ENCODE results near the gene BOD1L1.

- TF ChIP-seq EGR1 (IDR thresholded peaks at IDR 0.05; ENCODE audit: borderline replicate concordance, low read depth, low read length): no peak
- TF ChIP-seq, protein P1, sequence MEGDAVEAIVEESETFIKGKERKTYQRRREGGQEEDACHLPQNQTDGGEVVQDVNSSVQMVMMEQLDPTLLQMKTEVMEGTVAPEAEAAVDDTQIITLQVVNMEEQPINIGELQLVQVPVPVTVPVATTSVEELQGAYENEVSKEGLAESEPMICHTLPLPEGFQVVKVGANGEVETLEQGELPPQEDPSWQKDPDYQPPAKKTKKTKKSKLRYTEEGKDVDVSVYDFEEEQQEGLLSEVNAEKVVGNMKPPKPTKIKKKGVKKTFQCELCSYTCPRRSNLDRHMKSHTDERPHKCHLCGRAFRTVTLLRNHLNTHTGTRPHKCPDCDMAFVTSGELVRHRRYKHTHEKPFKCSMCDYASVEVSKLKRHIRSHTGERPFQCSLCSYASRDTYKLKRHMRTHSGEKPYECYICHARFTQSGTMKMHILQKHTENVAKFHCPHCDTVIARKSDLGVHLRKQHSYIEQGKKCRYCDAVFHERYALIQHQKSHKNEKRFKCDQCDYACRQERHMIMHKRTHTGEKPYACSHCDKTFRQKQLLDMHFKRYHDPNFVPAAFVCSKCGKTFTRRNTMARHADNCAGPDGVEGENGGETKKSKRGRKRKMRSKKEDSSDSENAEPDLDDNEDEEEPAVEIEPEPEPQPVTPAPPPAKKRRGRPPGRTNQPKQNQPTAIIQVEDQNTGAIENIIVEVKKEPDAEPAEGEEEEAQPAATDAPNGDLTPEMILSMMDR (IDR thresholded peaks at IDR 0.05; ENCODE audit: control extremely low read depth in 1 of 3, insufficient read depth in 1 of 3, low read depth in 1 of 3, low read length in 3 of 3): no peak
Observed at GRCh38 chr4:13546142-13546940, 81.2 kb downstream of the BOD1L1 start.

All from H1 (cell line).